ENCODE results near the gene ITPR1.
A peak's percentile ranks its signal among the peaks of the same experiment; 100 is the strongest.

ITPR1 gene

GRCh38 chr3:4551051-4551711, 58.0 kb downstream of the ITPR1 start:
- CTCF ChIA-PET: interaction anchor here (1.0 to 2.6 kb wide), 5 partner anchors 8 to 58 kb away, joined by 3 to 15 read pairs (median 5); partner anchors contain the start of gene ITPR1
- no peak for DNase-seq
- 100% methylated on average over 3 of the region's 5 CpGs for WGBS (ENCODE audit: insufficient coverage)
- H3K36me3 ChIP-seq (ENCODE audit: control insufficient read depth in 4 of 4, insufficient read depth in 4 of 4, low read length in 3 of 4): peaks cover 2 to 5% (median 4%) of the 10 kb centered on the region in 4 experiments
- peaks cover 0 to 36% (median 15%) of the 10 kb centered on the region in 4 experiments for H3K4me1 ChIP-seq (ENCODE audit: control extremely low read depth in 1 of 4, control insufficient read depth in 4 of 4, insufficient read depth in 4 of 4, low read length in 3 of 4)
- no peaks in the 10 kb centered on the region for H3K27me3 ChIP-seq (replicated peaks in 2 of 5; ENCODE audit: control insufficient read depth in 4 of 5, insufficient read depth in 5 of 5, low read length in 4 of 5)
- no peak overlapping the region for H3K4me3 ChIP-seq (ENCODE audit: control insufficient read depth in 1 of 7, extremely low read depth in 1 of 7, insufficient read depth in 4 of 7, low read depth in 2 of 7, low read length in 6 of 7)
- POLR2A ChIA-PET: no interaction called here
- H3K9me3 ChIP-seq (ENCODE audit: control extremely low read depth in 1 of 5, control insufficient read depth in 4 of 5, insufficient read depth in 2 of 5, low read depth in 1 of 5, low read length in 4 of 5): peaks cover 0 to 5% (median 2%) of the 10 kb centered on the region in 5 experiments
- H3K27ac ChIP-seq (ENCODE audit: insufficient read depth in 1 of 2, low read depth in 1 of 2, low read length in 2 of 2, poor library complexity in 1 of 2, severe bottlenecking in 2 of 2): no peak overlapping the region

GRCh38 chr3:4551794-4552442, 58.8 kb downstream of the ITPR1 start:
- Histone ChIP-seq H3K9me3 (ENCODE audit: control extremely low read depth in 1 of 5, control insufficient read depth in 4 of 5, insufficient read depth in 2 of 5, low read depth in 1 of 5, low read length in 4 of 5) (peaks cover 0 to 12% (median 5%) of the 10 kb centered on the region in 5 experiments), H3K27ac (ENCODE audit: insufficient read depth in 1 of 2, low read depth in 1 of 2, low read length in 2 of 2, poor library complexity in 1 of 2, severe bottlenecking in 2 of 2) (no peak overlapping the region), H3K4me1 (ENCODE audit: control extremely low read depth in 1 of 4, control insufficient read depth in 4 of 4, insufficient read depth in 4 of 4, low read length in 3 of 4) (peaks cover 0 to 29% (median 8%) of the 10 kb centered on the region in 4 experiments), H3K27me3 (replicated peaks in 2 of 5; ENCODE audit: control insufficient read depth in 4 of 5, insufficient read depth in 5 of 5, low read length in 4 of 5) (no peaks in the 10 kb centered on the region), H3K36me3 (ENCODE audit: control insufficient read depth in 4 of 4, insufficient read depth in 4 of 4, low read length in 3 of 4) (peaks cover 2 to 10% (median 7%) of the 10 kb centered on the region in 4 experiments), H3K4me3 (ENCODE audit: control insufficient read depth in 1 of 7, extremely low read depth in 1 of 7, insufficient read depth in 4 of 7, low read depth in 2 of 7, low read length in 6 of 7) (no peak overlapping the region)
- POLR2A ChIA-PET: no interaction called here
- DNase-seq: no peak
- CTCF ChIA-PET: interaction anchor here (1.0 to 2.6 kb wide), 9 partner anchors 9 to 59 kb away, joined by 3 to 15 read pairs (median 5); partner anchors contain the start of gene ITPR1
- 100% methylated on average over 1 of the region's 4 CpGs for WGBS (ENCODE audit: insufficient coverage)

- Histone ChIP-seq H3K27ac (ENCODE audit: insufficient read depth in 1 of 2, low read depth in 1 of 2, low read length in 2 of 2, poor library complexity in 1 of 2, severe bottlenecking in 2 of 2) (no peak overlapping the region), H3K4me1 (ENCODE audit: control extremely low read depth in 1 of 4, control insufficient read depth in 4 of 4, insufficient read depth in 4 of 4, low read length in 3 of 4) (peaks cover 0 to 21% (median 8%) of the 10 kb centered on the region in 4 experiments), H3K4me3 (ENCODE audit: control insufficient read depth in 1 of 7, extremely low read depth in 1 of 7, insufficient read depth in 4 of 7, low read depth in 2 of 7, low read length in 6 of 7) (no peak overlapping the region), H3K36me3 (ENCODE audit: control insufficient read depth in 4 of 4, insufficient read depth in 4 of 4, low read length in 3 of 4) (peaks cover 2 to 10% (median 7%) of the 10 kb centered on the region in 4 experiments), H3K9me3 (ENCODE audit: control extremely low read depth in 1 of 5, control insufficient read depth in 4 of 5, insufficient read depth in 2 of 5, low read depth in 1 of 5, low read length in 4 of 5) (peaks cover 0 to 17% (median 7%) of the 10 kb centered on the region in 5 experiments), H3K27me3 (replicated peaks in 2 of 5; ENCODE audit: control insufficient read depth in 4 of 5, insufficient read depth in 5 of 5, low read length in 4 of 5) (no peaks in the 10 kb centered on the region)
- ChIA-PET CTCF (interaction anchor here (1.0 to 2.6 kb wide), 8 partner anchors 10 to 60 kb away, joined by 3 to 15 read pairs (median 4); partner anchors contain the start of gene ITPR1), POLR2A (no interaction called here)
- 71% methylated on average over 3 of the region's 4 CpGs for whole genome bisulfite sequencing (ENCODE audit: insufficient coverage)
- DNase-seq: peak in 2 of 3 donors; percentile 63 to 69
These were observed 59.7 kb downstream of the ITPR1 start for GRCh38 chr3:4552811-4553210.

GRCh38 chr3:4561661-4562060, 68.5 kb downstream of the ITPR1 start:
- no peak overlapping the region for H3K27ac ChIP-seq (ENCODE audit: insufficient read depth in 1 of 2, low read depth in 1 of 2, low read length in 2 of 2, poor library complexity in 1 of 2, severe bottlenecking in 2 of 2)
- peaks cover 2 to 4% (median 2%) of the 10 kb centered on the region in 4 experiments for H3K36me3 ChIP-seq (ENCODE audit: control insufficient read depth in 4 of 4, insufficient read depth in 4 of 4, low read length in 3 of 4)
- no peak overlapping the region for H3K4me3 ChIP-seq (ENCODE audit: control insufficient read depth in 1 of 7, extremely low read depth in 1 of 7, insufficient read depth in 4 of 7, low read depth in 2 of 7, low read length in 6 of 7)
- POLR2A ChIA-PET: no interaction called here
- H3K27me3 ChIP-seq (replicated peaks in 2 of 5; ENCODE audit: control insufficient read depth in 4 of 5, insufficient read depth in 5 of 5, low read length in 4 of 5): no peaks in the 10 kb centered on the region
- CTCF ChIA-PET: interaction anchor here (0.9 to 1.4 kb wide), 4 partner anchors 9 to 72 kb away, joined by 3 to 6 read pairs (median 4); no protein-coding TSS in a partner anchor
- H3K9me3 ChIP-seq (ENCODE audit: control extremely low read depth in 1 of 5, control insufficient read depth in 4 of 5, insufficient read depth in 2 of 5, low read depth in 1 of 5, low read length in 4 of 5): peaks cover 2 to 13% (median 5%) of the 10 kb centered on the region in 5 experiments
- WGBS (ENCODE audit: insufficient coverage): 100% methylated on average over 1 of the region's 2 CpGs
- no peak for DNase-seq
- H3K4me1 ChIP-seq (ENCODE audit: control extremely low read depth in 1 of 4, control insufficient read depth in 4 of 4, insufficient read depth in 4 of 4, low read length in 3 of 4): peaks cover 0 to 6% (median 0%) of the 10 kb centered on the region in 4 experiments

GRCh38 chr3:4562595-4562994, 69.4 kb downstream of the ITPR1 start:
- Histone ChIP-seq H3K36me3 (ENCODE audit: control insufficient read depth in 4 of 4, insufficient read depth in 4 of 4, low read length in 3 of 4) (peaks cover 0 to 4% (median 3%) of the 10 kb centered on the region in 4 experiments), H3K4me1 (ENCODE audit: control extremely low read depth in 1 of 4, control insufficient read depth in 4 of 4, insufficient read depth in 4 of 4, low read length in 3 of 4) (peaks cover 0 to 6% (median 0%) of the 10 kb centered on the region in 4 experiments), H3K27ac (ENCODE audit: insufficient read depth in 1 of 2, low read depth in 1 of 2, low read length in 2 of 2, poor library complexity in 1 of 2, severe bottlenecking in 2 of 2) (no peak overlapping the region), H3K27me3 (replicated peaks in 2 of 5; ENCODE audit: control insufficient read depth in 4 of 5, insufficient read depth in 5 of 5, low read length in 4 of 5) (no peaks in the 10 kb centered on the region), H3K4me3 (ENCODE audit: control insufficient read depth in 1 of 7, extremely low read depth in 1 of 7, insufficient read depth in 4 of 7, low read depth in 2 of 7, low read length in 6 of 7) (no peak overlapping the region), H3K9me3 (ENCODE audit: control extremely low read depth in 1 of 5, control insufficient read depth in 4 of 5, insufficient read depth in 2 of 5, low read depth in 1 of 5, low read length in 4 of 5) (peaks cover 0 to 4% (median 3%) of the 10 kb centered on the region in 5 experiments)
- POLR2A ChIA-PET: interaction anchor here (0.6 kb wide), 1 partner anchor 68 kb away, joined by 3 read pairs; no protein-coding TSS in a partner anchor
- CTCF ChIA-PET: interaction anchor here (0.9 to 1.4 kb wide), 4 partner anchors 9 to 153 kb away, joined by 3 to 4 read pairs (median 4); no protein-coding TSS in a partner anchor
- 100% methylated on average over 3 of the region's 4 CpGs for WGBS (ENCODE audit: insufficient coverage)
- DNase-seq: no peak

- Histone ChIP-seq H3K36me3 (ENCODE audit: control insufficient read depth in 4 of 4, insufficient read depth in 4 of 4, low read length in 3 of 4) (peaks cover 0 to 4% (median 2%) of the 10 kb centered on the region in 4 experiments), H3K9me3 (ENCODE audit: control extremely low read depth in 1 of 5, control insufficient read depth in 4 of 5, insufficient read depth in 2 of 5, low read depth in 1 of 5, low read length in 4 of 5) (no peaks in the 10 kb centered on the region), H3K4me1 (ENCODE audit: control extremely low read depth in 1 of 4, control insufficient read depth in 4 of 4, insufficient read depth in 4 of 4, low read length in 3 of 4) (peaks cover 0 to 6% (median 0%) of the 10 kb centered on the region in 4 experiments), H3K27ac (ENCODE audit: insufficient read depth in 1 of 2, low read depth in 1 of 2, low read length in 2 of 2, poor library complexity in 1 of 2, severe bottlenecking in 2 of 2) (no peak overlapping the region), H3K27me3 (replicated peaks in 2 of 5; ENCODE audit: control insufficient read depth in 4 of 5, insufficient read depth in 5 of 5, low read length in 4 of 5) (no peaks in the 10 kb centered on the region), H3K4me3 (ENCODE audit: control insufficient read depth in 1 of 7, extremely low read depth in 1 of 7, insufficient read depth in 4 of 7, low read depth in 2 of 7, low read length in 6 of 7) (no peak overlapping the region)
- DNase-seq: no peak
- ChIA-PET CTCF (interaction anchor here (1.3 to 3.4 kb wide), 4 partner anchors 12 to 213 kb away, joined by 4 to 15 read pairs (median 6); no protein-coding TSS in a partner anchor), POLR2A (no interaction called here)
- WGBS (ENCODE audit: insufficient coverage): 97% methylated on average over 3 of the region's 7 CpGs
These were observed 71.1 kb downstream of the ITPR1 start for GRCh38 chr3:4564270-4564669.
